NCI-H2081 (cell line): Measurements from ENCODE around the gene RB1.
"Not testable (repeated sequence)": the region's sequence is repeated elsewhere in the genome, so short reads cannot be mapped to it uniquely, and the experiment has no call there.

ENCODE experiments used
- DNase-seq, 2 experiments: peaks; one replicate each; lab custom pipeline; 2025; lab: John Stamatoyannopoulos, UW

Gene RB1

DNA sequence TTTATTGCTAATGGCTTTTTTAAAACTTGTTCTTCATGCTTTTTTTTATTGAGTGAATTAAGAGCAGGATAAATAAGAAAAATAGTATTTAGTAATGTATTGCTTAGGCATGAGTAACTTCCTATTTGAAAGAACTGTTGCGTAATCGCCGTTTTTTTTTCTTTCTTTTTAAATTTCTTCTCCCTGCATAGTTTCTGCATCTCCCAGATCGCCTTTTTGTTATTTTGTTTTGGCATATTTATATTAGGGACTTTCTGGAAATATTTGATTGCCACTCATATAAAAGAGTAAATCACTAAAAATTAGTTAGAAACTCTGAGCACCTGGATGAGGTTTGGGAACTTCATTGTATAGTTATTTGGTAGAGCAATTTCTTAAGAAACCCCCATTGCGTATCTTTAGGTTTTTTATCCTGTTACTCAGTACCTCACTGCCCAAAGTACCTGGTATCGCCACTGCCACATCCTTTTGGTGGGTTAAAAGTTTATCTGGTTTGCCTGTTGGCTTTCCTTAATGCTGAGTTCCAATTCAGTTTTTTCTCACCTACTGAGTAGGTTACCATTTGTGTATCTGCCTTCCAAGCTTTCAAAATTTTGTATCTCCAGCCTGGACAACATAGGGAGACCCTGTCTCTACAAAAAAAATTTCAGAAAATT lies 145.5 kb downstream of the RB1 start:
- DNase-seq: no peak

DNA sequence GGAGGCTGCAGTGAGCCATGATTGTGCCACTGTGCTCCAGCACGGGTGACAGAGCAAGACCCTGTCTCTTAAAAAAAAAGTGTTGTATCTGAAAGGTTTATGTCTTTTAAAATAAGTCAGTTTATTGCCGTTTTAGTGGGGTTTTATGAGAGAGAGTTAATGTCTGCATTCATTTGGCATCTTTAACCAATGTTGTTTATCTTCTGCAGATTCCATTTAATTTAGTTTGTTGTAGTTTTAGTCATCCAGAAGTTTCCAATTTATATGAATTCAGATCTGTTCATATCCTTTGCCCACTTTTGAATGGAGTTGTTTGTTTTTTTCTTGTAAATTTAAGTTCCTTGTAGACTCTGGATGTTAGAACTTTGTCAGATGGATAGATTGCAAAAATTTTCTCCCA lies 146.1 kb downstream of the RB1 start:
- no peak for DNase-seq

DNA sequence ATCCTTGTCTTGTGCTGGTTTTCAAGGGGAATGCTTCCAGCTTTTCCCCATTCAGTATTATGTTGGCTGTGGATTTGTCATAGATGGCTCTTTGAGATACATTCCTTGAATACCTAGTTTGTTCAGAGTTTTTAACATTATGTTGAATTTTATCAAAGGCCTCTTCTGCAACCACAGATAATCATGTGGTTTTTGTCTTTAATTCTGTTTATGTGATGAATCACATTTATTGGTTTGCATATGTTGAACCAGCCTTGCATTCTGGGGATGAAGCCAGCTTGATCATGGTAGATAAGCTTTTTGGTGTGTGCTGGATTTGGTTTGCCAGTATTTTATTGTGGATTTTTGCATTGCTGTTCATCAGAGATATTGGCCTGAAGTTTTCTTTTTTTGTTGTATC lies 147.6 kb downstream of the RB1 start:
- not testable (repeated sequence) for DNase-seq

DNA sequence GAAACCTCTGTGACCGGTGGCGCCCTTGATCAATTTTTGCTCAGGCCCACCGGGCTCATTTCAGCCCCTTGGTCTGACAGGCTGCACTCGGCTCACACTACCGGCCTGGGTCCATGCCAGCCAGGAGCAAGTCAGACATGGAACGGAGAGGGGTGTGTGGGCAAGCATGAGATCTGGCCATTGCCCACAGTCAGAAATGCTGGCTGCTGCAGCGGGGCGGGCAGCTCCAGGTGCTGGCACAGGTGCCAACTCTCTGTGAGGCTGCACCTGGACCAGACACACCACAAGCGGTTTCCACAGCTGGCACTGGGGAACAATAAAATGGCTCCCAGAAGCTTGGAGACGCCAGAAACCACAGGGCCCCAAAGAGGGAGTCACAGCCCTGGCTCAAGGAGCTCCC lies 153.0 kb downstream of the RB1 start:
- DNase-seq: no peak

DNA sequence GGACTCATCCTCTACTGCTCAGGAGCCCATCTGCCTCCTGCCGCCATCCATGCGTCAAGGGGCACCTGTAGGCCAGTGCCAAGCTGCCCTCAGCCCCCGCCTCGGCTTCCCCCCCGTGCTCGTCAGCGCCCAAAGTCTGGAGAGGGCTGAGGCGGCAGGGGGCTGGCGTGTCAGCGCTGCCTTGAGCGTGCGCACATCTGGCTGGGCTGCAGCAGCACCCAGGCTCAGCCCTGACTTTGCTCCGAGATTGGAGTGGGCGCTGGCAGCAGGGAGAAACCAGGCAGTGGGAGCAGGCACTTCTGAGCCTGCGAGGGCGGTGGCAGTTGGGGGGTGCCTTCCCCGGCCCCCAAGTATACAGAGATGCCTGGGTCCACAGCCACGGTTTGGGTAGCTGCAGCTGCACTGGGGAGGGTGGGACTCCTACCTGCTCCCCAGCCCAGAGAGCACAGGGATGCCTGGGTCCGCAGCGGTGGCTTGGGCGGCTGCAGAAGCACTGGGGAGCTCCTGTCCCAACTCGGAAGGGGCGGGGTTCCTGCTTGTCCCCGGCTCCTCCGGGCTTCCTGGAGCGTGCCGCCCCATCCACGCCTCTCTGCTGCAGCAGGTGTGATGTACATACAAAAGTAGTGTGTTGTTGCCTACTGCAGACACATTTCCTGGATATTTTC lies 154.2 kb downstream of the RB1 start:
- DNase-seq: no peak

DNA sequence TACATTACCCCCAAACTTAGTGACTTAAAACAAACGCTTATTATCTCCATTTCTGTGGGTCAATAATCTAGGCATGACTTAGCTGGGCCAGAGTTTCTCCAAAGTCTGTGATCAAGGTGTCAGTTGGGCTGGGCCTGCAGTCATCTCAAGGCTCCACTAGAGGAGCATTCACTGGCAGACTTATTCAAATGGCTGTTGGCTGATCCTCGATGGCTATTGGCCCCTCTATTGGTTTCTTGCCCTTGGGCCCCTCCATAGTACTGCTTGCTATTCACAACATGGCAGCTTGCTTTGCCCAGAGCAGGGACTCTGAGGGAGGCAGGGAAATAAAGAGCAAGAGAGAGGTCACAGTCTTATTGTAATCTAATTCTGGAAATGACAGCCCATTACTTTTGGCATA lies 171.7 kb downstream of the RB1 start:
- DNase-seq: no peak

DNA sequence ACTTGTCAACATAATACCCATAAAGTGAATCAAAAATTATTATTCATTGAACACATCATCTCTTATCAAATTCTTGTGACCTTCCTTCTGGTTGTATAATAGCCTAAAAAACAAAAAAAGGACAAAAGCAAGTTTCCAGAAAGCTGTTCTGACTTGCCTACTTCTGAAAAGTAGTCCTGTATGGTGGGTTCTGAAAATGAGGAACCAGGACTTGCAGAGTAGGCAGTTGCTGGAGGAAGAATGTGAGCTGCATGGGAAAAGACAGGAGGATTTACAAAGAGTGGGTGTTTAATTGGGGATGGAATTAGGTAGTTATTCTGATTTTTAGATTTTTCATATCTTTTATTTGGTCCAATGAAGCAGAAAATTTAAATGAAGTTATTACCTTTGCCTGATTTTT lies 172.7 kb downstream of the RB1 start:
- DNase-seq: no peak

DNA sequence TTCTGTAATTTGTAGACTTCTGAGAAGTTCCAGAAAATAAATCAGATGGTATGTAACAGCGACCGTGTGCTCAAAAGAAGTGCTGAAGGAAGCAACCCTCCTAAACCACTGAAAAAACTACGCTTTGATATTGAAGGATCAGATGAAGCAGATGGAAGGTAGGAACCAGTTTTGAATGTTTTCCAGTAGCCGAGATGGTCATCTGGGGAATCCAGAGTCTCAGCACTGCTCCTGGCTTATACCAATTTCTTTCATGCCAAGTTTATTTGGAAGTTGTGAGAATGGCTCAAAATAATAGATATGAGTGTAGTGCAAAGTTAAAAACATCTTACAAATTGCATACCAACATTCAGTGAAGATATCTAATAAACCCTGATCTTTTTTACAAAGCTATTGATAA lies 173.1 kb downstream of the RB1 start:
- no peak for DNase-seq

DNA sequence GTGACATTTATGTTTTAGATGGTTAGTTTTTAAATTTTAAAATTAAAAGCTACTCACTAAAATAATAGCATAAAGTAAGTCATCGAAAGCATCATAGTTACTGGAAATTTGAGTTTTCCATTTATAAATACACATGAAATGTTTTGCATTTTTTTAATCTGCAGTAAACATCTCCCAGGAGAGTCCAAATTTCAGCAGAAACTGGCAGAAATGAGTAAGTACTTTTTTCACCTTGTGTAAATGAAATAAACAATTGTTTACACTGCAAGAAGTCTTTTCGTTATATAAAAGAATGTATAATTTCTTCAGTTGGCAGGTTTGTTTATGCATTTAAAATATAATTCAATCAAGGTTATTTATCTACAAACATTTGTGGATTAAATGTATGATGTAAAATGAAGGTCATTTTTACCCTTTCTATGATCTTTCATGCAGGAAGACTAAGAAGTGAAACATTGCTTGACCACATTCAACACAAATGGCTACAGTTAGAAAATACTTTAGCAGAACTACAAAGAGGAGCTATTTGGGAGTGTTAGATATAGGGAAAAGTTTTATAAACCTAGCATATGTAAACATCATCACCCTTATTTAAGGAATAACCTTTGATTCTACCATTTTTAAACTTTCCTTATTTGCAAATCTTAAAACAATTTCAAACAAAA lies 173.8 kb downstream of the RB1 start:
- DNase-seq: no peak

DNA sequence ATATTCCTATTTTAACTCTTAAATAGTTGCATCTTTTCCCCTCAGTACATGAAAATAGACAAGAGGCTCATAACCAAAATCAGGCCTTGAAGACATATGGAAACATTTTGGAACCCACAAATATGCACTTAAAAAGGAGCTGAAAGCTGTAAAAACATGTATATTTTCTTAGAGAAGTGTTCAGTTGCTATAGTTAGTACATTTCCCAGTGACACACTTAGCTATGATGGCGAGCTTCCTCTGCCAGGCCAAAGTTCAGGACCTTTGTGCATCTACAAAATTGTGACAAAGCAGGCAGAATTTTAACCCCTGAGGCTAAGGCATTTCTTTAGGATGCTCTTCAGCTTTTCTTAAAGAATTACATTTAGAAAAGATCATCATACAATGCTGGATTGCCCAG lies 174.8 kb downstream of the RB1 start:
- no peak for DNase-seq

DNA sequence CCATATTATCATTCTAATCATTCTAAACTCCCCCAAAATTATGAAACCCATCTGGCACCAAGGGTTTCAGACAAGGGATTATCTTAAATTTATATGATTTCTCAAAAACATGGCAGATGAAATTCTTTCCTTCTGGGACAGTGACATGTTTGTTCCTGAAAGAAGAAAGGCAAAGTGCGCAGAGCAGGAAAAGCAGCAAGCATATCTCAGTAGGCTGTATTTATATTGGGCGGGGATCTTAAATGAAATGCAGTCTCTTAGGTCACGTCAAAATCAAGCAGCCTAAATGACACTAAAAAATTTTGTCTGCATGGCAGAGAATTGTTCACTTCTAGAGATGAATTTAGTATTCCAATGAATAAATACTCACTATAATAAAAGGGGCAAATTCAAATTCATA lies 180.0 kb downstream of the RB1 start:
- DNase-seq: no peak

DNA sequence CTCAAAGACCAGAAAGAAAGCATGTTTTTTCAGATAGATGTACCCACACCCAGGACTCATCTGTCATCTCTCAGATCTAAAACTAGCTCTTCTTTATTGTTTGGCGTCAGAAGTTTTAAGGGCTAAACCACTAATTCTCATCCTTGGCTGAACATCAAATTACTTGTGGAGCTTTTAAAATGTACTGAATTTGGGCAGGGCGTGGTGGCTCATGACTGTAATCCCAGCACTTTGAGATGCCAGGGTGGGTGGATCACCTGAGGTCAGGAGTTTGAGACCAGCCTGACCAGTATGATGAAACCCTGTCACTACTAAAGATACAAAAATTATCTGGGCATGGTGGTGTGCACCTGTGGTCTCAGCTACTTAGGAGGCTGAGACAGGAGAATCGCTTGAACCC lies 181.9 kb downstream of the RB1 start:
- DNase-seq: no peak

DNA sequence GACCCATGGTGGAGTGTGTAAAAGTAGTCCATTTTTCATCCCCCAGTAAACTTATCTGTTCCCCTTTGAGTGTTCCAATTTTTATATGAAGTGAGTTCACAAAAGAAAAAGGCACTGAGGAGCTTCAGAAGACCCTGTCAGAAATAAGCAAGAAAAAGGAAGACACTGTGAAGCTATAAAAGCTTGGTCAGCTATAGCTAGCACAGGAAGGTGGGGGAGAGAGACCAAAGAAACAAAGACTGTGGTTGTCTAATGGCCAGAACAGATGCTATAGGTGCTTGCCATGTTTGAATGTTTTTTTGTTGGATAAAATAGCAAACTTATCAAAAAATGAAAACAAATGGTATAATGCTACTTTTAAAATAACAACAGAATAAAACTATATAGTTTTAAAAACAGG lies 182.8 kb downstream of the RB1 start:
- DNase-seq: no peak

DNA sequence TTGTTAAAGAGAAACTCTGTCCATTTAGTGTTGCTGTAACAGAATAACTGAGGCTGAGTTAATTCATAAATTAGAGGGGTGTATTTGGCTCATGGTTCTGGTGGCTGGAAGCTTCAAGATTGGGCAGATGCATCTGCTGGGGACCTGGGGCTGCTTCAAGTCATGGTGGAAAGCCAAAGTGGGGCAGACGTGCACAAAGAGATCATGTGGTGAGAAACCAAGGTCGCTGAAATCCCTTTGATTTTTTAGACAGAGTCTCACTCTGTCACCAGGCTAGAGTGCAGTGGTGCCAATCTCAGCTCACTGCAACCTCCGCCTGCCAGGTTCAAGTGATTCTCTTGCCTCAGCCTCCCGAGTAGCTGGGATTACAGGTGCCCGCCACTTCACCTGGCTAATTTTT lies 183.3 kb downstream of the RB1 start:
- DNase-seq: no peak

DNA sequence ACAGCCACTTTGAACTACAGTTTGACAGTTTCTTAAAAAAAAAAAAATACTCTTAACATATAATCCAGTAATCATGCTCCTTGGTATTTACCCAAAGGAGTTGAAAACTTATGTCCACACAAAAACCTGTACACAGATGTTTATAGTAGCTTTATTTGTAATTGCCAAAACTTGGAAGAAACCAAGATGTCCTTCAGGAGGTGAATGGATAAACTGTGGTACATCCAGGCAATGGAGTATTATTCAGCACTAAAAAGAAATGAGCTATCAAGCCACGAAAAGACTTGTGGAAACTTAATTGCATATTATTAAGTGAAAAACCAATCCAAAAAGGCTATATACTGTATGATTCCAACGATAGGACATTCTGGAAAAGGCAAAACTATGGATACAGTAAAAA lies 184.4 kb downstream of the RB1 start:
- DNase-seq: no peak

DNA sequence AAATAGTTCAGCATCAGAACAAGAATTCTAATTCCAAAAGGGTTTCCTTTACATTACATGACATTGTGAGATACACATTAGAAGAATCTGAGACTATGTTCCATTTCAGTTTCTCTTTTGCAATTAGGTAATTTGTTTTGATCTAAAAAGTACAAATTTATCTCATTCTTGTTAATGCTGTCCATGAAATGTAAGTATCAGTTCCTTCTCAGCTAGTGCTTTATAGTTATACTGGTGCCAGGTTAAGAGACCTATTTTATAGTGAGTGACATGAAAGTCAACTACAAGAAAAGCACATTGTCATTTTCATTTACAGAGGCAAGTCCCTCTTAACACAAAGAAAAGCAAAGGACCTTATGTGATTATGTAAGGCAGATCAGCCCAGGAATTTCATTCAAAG lies 185.4 kb downstream of the RB1 start:
- DNase-seq: no peak

DNA sequence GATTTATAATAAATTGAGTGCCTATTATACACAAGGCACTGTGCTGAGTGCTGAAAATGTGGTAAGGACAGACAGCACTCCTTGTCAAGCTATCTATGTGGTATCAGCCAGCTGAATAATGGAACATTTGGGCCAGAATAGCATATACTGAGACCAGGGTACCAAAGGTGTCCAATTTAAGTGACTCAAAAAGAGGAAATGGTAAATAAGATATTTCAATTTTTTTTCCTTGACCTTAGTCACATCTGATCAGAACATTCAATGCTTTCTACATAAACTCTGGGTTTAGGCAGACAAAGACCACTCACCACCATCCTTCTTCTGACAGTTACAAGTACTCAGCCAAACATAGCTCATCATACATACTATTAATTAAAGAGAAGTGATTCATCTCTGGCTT lies 186.1 kb downstream of the RB1 start:
- DNase-seq: no peak

DNA sequence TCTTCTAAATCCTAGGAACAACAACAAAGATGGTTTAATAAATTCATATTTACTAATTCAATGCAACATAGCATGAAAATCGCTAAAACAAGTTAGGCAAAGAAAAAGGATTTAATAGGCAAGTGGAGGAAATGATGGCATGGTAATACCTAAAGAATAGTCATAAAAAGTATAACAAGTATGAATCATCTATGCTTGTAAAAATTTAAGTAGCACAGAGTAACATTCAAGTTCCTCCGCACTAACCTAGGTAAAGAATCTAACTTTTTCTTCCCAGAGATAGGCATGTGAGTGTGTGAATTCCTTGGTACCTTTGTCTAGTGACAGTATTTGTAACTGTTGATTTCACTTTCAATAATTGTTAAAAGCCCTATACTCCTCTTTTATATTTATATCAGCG lies 186.7 kb downstream of the RB1 start:
- no peak for DNase-seq

DNA sequence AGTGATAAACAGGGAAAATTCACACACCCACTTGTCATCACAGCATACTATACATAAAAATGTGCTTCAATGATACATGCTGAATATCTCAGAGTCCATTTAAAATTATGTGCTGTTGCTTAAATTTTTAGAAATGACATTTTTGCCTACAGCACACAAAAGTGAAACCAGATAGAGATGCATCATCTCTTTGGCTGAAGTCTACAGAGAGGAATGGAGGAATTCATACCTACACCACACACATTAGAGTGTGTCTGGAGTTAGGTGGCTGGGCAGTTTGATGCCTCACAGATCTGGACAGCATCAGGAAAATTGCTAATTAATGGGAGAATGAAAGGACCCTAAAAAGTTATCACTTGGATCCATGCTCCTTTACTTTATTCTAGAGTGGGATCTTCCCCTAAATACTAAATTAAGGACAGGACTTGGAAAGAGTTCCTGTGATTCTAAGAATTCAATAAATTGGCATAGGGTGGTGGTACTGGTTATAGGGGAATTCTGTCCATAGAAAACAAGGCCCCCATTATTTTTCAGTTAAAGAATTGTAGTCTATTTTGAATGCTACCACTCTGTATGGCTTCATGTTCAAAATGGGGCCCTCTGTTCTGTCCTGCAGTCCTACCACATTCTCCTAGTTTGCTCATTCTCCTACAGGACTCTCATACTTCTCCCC lies 188.0 kb downstream of the RB1 start:
- DNase-seq: no peak

DNA sequence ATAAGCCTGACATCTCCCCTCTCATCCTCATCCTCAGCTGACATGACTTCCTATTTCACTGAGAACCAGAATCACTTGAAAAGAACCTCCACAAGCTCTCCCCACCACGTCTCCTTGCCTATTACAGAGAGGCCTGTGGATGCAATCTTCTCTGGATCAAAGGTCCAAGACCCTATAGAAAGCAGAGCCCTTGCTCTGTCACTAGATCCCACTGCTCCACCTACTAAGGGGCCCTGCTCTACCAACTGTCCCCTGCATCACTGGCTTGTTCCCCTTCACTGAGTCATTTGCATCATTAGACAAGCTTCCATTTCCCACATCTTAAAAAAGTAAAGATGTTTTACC lies 188.5 kb downstream of the RB1 start:
- DNase-seq: no peak

DNA sequence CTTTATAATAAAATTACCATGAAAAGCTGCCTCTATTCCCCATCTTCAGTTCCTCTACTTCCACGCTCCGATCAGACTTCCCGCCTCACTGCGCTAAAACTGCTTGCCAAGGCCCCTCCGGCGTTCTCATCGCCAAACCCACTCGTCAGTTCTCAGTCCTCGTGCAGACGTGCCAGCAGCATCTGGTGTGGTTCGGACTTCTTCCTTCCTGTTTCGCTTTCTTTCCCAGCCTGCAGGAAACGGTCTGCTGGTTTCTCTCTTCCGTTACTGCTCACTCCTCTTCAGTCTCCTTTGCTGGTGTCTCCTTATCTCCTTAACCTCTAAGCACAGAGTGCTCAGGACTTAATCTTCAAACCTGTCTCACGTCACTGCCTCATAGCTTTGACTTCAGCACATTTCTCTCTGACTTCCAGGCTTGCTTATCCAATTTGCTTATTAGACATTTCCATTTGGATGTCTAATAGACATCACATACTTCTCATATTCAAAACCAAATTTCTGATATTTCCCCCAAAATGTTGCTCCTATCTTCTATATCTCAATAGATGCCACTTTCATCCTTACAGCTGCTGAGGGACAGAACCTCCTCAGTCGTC lies 189.0 kb downstream of the RB1 start:
- DNase-seq: no peak

DNA sequence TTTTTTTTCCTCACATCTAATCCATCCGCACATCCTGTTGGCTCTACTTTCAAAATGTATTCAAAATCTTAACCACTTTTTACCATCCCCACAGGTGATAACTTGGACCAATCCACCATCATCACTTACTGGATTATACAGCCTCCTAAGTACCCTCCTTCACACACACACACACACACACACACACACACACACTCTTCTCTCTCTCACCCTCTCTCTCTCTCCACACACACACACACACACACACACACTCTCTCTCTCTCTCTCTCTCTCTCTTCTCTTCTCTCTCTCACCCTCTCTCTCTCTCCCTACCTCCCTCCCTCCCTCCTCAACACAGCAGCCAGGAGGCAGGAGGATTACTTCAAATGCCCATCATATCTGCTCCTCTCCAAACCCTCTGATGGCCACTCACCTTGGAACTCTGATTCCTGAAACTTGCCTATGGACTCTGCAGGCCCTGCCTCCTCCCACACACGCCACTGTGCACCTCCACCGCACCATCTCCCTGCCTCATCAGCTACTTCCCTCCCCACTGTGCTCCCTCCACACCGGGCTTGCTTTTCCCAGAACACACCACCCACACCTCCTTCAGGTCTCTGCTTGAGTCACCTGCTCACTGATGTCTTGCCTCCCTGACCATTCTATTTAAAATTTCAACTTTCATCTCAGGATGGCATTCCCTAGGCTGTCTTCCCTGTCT lies 189.7 kb downstream of the RB1 start:
- DNase-seq: no peak
